Breast epithelium (tissue), 3 donors: ENCODE data around the gene NXPE4.

Source experiments
- CTCF ChIP-seq, 3 donors: fragments of 450-650 bp; IDR thresholded peaks; one replicate each; pipeline ENCODE4 v1.5.1; 2016 to 2017; ENCODE audit warnings: antibody characterized with exemption in 3 of 3, mild to moderate bottlenecking in 3 of 3, moderate library complexity in 3 of 3
- POLR2AphosphoS5 ChIP-seq, 3 donors: sonication (generic); formaldehyde crosslinking; IDR thresholded peaks; one replicate each; pipeline ENCODE4 v1.6.1; 2017; ENCODE audit warnings: antibody characterized with exemption in 3 of 3

GRCh38 chr11:114609429-114609828 is 13.8 kb upstream of the NXPE4 start:
- TF ChIP-seq CTCF (IDR thresholded peaks at IDR 0.05) (no peak), POLR2AphosphoS5 (IDR thresholded peaks at IDR 0.05) (no peak)
